IPS-11a (cell line): ENCODE measurements around the gene PDE1A.

Experiments
- H3K4me3 ChIP-seq: one replicate; pipeline ENCODE4 v1.5.1; 2013; ENCODE audit warnings: low read depth, low read length, control low read depth

Gene PDE1A

GRCh38 chr2:182426918-182427240 is at the start of gene PDE1A:
TSS of gene PDE1A (minus strand) at chr2:182427036.
- no peak within 1 kb of the TSS for H3K4me3 ChIP-seq

GRCh38 chr2:182473635-182474034 is 46.8 kb upstream of the PDE1A start:
- no peak overlapping the region for H3K4me3 ChIP-seq

GRCh38 chr2:182463760-182464159 is 36.9 kb upstream of the PDE1A start:
- no peak overlapping the region for H3K4me3 ChIP-seq

- H3K4me3 ChIP-seq: no peak overlapping the region
These were observed 29.9 kb upstream of the PDE1A start for GRCh38 chr2:182456784-182457183.

- H3K4me3 ChIP-seq: no peak overlapping the region
These were observed 25.7 kb upstream of the PDE1A start for GRCh38 chr2:182452456-182452990.

- no peak overlapping the region for H3K4me3 ChIP-seq
These were observed 21.5 kb upstream of the PDE1A start for GRCh38 chr2:182448371-182448770.

GRCh38 chr2:182447863-182448262 is 21.0 kb upstream of the PDE1A start:
- H3K4me3 ChIP-seq: no peak overlapping the region

GRCh38 chr2:182447163-182447562 is 20.3 kb upstream of the PDE1A start:
- H3K4me3 ChIP-seq: no peak overlapping the region

GRCh38 chr2:182446087-182446486 is 19.3 kb upstream of the PDE1A start:
- no peak overlapping the region for H3K4me3 ChIP-seq

- H3K4me3 ChIP-seq: no peak overlapping the region
These were observed 18.6 kb upstream of the PDE1A start for GRCh38 chr2:182445391-182445965.

- H3K4me3 ChIP-seq: no peak overlapping the region
These were observed 18.0 kb upstream of the PDE1A start for GRCh38 chr2:182444806-182445205.

GRCh38 chr2:182444170-182444569 is 17.3 kb upstream of the PDE1A start:
- no peak overlapping the region for H3K4me3 ChIP-seq

- no peak overlapping the region for H3K4me3 ChIP-seq
These were observed 9.4 kb upstream of the PDE1A start for GRCh38 chr2:182436252-182436651.

- H3K4me3 ChIP-seq: no peak overlapping the region
These were observed 8.9 kb upstream of the PDE1A start for GRCh38 chr2:182435754-182436153.

- H3K4me3 ChIP-seq: no peak overlapping the region
These were observed 5.2 kb upstream of the PDE1A start for GRCh38 chr2:182432051-182432450.

- H3K4me3 ChIP-seq: no peak overlapping the region
These were observed 1.6 kb upstream of the PDE1A start for GRCh38 chr2:182428476-182428875.

- H3K4me3 ChIP-seq: no peak overlapping the region
These were observed 536 bp downstream of the PDE1A start for GRCh38 chr2:182426082-182426917.

GRCh38 chr2:182422864-182423263 is 4.0 kb downstream of the PDE1A start:
- H3K4me3 ChIP-seq: no peak overlapping the region

- no peak overlapping the region for H3K4me3 ChIP-seq
These were observed 6.2 kb downstream of the PDE1A start for GRCh38 chr2:182420669-182421068.

- no peak overlapping the region for H3K4me3 ChIP-seq
These were observed 10.0 kb downstream of the PDE1A start for GRCh38 chr2:182416861-182417260.

GRCh38 chr2:182416191-182416590 is 10.6 kb downstream of the PDE1A start:
- H3K4me3 ChIP-seq: no peak overlapping the region

- no peak overlapping the region for H3K4me3 ChIP-seq
These were observed 11.1 kb downstream of the PDE1A start for GRCh38 chr2:182415771-182416170.
